Karpas-422 (cell line): ENCODE results near the gene OPCML. TPM values are rescaled to one million over a fixed set of nuclear protein-coding genes. Genes with fewer than 3 reads are reported as not detected.

Experiments used
- DNase-seq: peaks from one replicate; pipeline ENCODE4 v3.0.0-alpha.2; 2015
- H2AFZ ChIP-seq: fragments of 200-600 bp; sonication (generic); 2 replicates; pipeline ENCODE4 v1.6.1; 2014; ENCODE audit warnings: antibody characterized with exemption, low read length, mixed read lengths
- H3K27ac ChIP-seq: fragments of 200-600 bp; sonication (generic); 2 replicates; pipeline ENCODE4 v1.5.1; 2014; ENCODE audit warnings: mild to moderate bottlenecking, low read length, moderate library complexity
- H3K27me3 ChIP-seq: fragments of 200-600 bp; sonication (generic); 2 replicates; pipeline ENCODE4 v1.6.1; 2014; ENCODE audit warnings: low read length, mixed read lengths
- H3K36me3 ChIP-seq: fragments of 200-600 bp; sonication (generic); 2 replicates; pipeline ENCODE4 v1.6.1; 2014; ENCODE audit warnings: low read length, mixed read lengths; ENCODE audit not compliant: insufficient read depth
- H3K4me1 ChIP-seq: fragments of 200-600 bp; sonication (generic); 2 replicates; pipeline ENCODE4 v1.6.1; 2014; ENCODE audit warnings: mild to moderate bottlenecking, low read length, mixed read lengths
- H3K4me2 ChIP-seq: fragments of 200-600 bp; sonication (generic); 2 replicates; pipeline ENCODE4 v1.6.1; 2014; ENCODE audit warnings: low read length, low read depth, mild to moderate bottlenecking; ENCODE audit not compliant: poor library complexity, severe bottlenecking
- H3K4me3 ChIP-seq: fragments of 200-600 bp; sonication (generic); 2 replicates; pipeline ENCODE4 v1.5.1; 2014; ENCODE audit warnings: mild to moderate bottlenecking, antibody characterized with exemption, low read length, mixed read lengths
- H3K79me2 ChIP-seq: fragments of 200-600 bp; sonication (generic); 2 replicates; pipeline ENCODE4 v1.6.1; 2014; ENCODE audit warnings: mild to moderate bottlenecking, low read length, mixed read lengths
- H3K9ac ChIP-seq: fragments of 200-600 bp; sonication (generic); 2 replicates; pipeline ENCODE4 v1.6.0; 2014; ENCODE audit warnings: low read length
- H3K9me2 ChIP-seq: fragments of 200-600 bp; sonication (generic), shearing (Covaris generic); replicated peaks from 2 replicates; pipeline ENCODE4 v1.6.0; 2014; ENCODE audit warnings: mild to moderate bottlenecking, low read length, moderate library complexity; ENCODE audit not compliant: insufficient read depth
- H3K9me3 ChIP-seq: fragments of 300-700, 200-600 bp; sonication (generic); 2 replicates; pipeline ENCODE4 v1.6.1; 2014; ENCODE audit warnings: low read length, mixed read lengths
- H4K20me1 ChIP-seq: fragments of 200-600 bp; sonication (generic); 2 replicates; pipeline ENCODE4 v1.6.1; 2014; ENCODE audit warnings: mild to moderate bottlenecking, antibody characterized with exemption, low read length, low read depth; ENCODE audit not compliant: insufficient read depth
- total RNA-seq: library from RNA; depleted of rRNA; stranded (reverse); fragments of >200 nt; shearing (Covaris generic); gene quantifications from 2 replicates; pipeline ENCODE4 v1.2.3, GENCODE V29; 2014; ENCODE audit warnings: low replicate concordance

Gene OPCML
- total RNA-seq, 1 experiment from 2014 or later, result not detected

DNA sequence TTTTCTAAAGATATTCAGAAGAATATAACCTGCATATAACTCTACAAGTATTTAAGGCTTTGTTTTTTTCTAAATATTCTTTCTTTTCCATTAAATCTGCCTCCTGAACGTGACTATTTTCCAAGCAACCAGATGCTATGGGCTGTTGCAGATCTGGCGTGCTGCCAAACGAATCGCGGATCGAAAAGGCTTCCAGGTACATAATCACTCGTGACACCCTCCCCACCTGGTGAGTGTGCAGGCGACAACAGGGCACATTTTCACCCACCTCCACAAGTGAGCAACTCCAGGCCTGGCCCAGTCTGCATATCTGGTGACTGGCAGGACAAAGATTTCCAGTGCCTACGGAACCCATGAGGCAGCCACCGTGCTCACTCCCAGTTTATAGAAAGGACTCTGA, 660.1 kb downstream of the OPCML start:
- no peaks in the 10 kb centered on the region for H3K79me2 ChIP-seq
- H3K4me3 ChIP-seq, result no peak overlapping the region
- H4K20me1 ChIP-seq, result no peaks in the 10 kb centered on the region
- no peaks in the 10 kb centered on the region for H3K36me3 ChIP-seq
- no peaks in the 10 kb centered on the region for H3K4me1 ChIP-seq
- H3K9me3 ChIP-seq, result no peaks in the 10 kb centered on the region
- H2AFZ ChIP-seq, result no peak overlapping the region
- H3K4me2 ChIP-seq, result no peak overlapping the region
- H3K27ac ChIP-seq, result no peak overlapping the region
- no peaks in the 10 kb centered on the region for H3K27me3 ChIP-seq
- no peak for DNase-seq
- H3K9me2 ChIP-seq, result no peaks in the 10 kb centered on the region
- no peak overlapping the region for H3K9ac ChIP-seq

GRCh38 chr11:132866783-132867545, 665.3 kb downstream of the OPCML start:
- Histone ChIP-seq H3K79me2 (no peaks in the 10 kb centered on the region), H3K4me3 (no peak overlapping the region), H3K9me3 (no peaks in the 10 kb centered on the region), H3K36me3 (no peaks in the 10 kb centered on the region), H3K4me1 (no peaks in the 10 kb centered on the region), H3K27ac (no peak overlapping the region), H3K9me2 (no peaks in the 10 kb centered on the region), H2AFZ (no peak overlapping the region), H3K27me3 (no peaks in the 10 kb centered on the region), H4K20me1 (no peaks in the 10 kb centered on the region), H3K4me2 (no peak overlapping the region), H3K9ac (no peak overlapping the region)
- no peak for DNase-seq

- no peak for DNase-seq
- H3K9me3 ChIP-seq, result no peaks in the 10 kb centered on the region
- no peaks in the 10 kb centered on the region for H3K36me3 ChIP-seq
- no peaks in the 10 kb centered on the region for H4K20me1 ChIP-seq
- H3K4me3 ChIP-seq, result no peak overlapping the region
- H3K4me1 ChIP-seq, result no peaks in the 10 kb centered on the region
- H3K4me2 ChIP-seq, result no peak overlapping the region
- H3K27ac ChIP-seq, result no peak overlapping the region
- H2AFZ ChIP-seq, result no peak overlapping the region
- no peaks in the 10 kb centered on the region for H3K27me3 ChIP-seq
- no peak overlapping the region for H3K9ac ChIP-seq
- H3K79me2 ChIP-seq, result no peaks in the 10 kb centered on the region
- no peaks in the 10 kb centered on the region for H3K9me2 ChIP-seq
These were observed 666.7 kb downstream of the OPCML start for GRCh38 chr11:132865623-132866022.

DNA sequence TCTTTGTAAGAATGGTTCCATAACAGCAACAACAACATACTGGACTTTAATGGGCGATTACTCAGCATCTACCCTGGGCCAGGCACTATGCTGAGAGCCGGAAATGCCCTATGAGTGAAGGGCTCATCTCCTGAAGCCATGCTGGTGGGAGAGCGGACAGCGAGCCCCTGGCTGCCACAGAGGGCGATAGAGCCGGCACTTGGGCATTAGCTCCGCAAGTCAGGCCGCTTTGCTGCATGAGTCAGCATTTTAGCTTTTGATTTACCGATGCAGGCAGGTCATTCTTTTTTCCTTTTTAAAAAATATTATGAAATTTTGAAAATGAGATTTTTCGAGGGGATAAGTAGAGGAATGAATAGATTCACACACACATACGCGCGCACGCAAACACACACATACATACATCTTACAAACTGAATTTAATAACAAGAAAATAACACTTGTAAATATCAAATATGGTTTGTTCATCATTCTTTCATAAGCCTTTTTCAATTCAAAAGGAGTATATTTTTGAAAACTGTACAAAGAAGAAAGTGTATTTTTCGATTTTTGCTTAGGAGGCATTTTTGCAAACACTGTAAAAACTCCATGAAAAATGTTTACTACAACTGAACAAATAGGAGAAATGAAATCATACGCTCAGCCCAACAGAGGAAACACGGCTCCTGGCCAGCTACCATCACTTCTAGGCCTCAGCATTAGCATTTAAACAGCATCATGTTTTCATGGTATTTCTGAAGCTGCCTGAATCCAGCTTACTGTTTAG, 667.3 kb downstream of the OPCML start:
- Histone ChIP-seq H3K9ac (no peak overlapping the region), H3K27ac (no peak overlapping the region), H2AFZ (no peak overlapping the region), H3K36me3 (no peaks in the 10 kb centered on the region), H3K4me3 (no peak overlapping the region), H3K4me1 (no peaks in the 10 kb centered on the region), H3K79me2 (no peaks in the 10 kb centered on the region), H3K9me2 (no peaks in the 10 kb centered on the region), H4K20me1 (no peaks in the 10 kb centered on the region), H3K4me2 (no peak overlapping the region), H3K9me3 (no peaks in the 10 kb centered on the region), H3K27me3 (no peaks in the 10 kb centered on the region)
- no peak for DNase-seq

DNA sequence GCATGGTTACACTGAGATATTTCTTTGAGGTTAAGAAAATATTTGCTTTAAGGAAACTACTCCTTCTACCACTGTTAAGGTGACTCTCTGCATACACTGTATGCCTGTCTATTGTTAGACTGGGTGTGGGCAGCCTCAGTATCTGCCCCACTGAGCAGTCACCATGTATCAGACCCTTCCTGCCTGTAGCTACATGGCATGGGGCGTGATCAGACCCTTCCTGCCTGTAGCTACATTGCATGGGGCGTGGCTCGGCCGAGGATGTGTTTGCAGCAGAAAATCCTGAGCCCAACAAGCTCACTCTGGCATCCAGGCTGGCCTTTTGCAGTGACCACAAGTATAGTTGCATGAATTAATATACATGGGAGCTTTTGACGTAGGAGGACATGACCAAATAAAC, 669.4 kb downstream of the OPCML start:
- H3K9ac ChIP-seq, result no peak overlapping the region
- H3K27me3 ChIP-seq, result no peaks in the 10 kb centered on the region

DNA sequence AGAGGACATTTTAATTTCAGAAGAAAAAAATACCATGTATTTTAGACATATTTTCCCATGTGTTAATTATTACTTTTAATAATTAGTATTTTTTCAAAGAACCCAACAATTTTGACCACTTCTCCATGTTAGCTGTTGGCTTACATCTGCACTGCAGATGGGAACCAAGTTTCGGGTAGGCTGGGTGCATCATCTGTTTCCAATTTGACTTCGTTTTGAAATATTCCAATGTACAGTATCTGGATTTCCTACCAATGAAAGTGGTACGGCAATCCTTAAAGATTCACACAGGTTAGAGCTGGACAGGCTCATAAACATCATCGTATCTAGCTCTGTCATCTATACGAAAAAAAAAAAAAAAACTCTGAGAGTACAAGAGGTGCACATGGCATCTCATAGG, 670.2 kb downstream of the OPCML start:
- Histone ChIP-seq H2AFZ (no peak overlapping the region), H3K36me3 (no peaks in the 10 kb centered on the region), H3K4me3 (no peak overlapping the region), H4K20me1 (no peaks in the 10 kb centered on the region), H3K9ac (no peak overlapping the region), H3K9me2 (no peaks in the 10 kb centered on the region), H3K27ac (no peak overlapping the region), H3K27me3 (no peaks in the 10 kb centered on the region), H3K4me1 (no peaks in the 10 kb centered on the region), H3K79me2 (no peaks in the 10 kb centered on the region), H3K4me2 (no peak overlapping the region), H3K9me3 (no peaks in the 10 kb centered on the region)
- no peak for DNase-seq

More for the DNA sequence above, 669.4 kb downstream of the OPCML start:
- no peaks in the 10 kb centered on the region for H3K9me3 ChIP-seq
- H2AFZ ChIP-seq, result no peak overlapping the region
- no peak overlapping the region for H3K4me2 ChIP-seq
- H3K4me3 ChIP-seq, result no peak overlapping the region
- H3K9me2 ChIP-seq, result no peaks in the 10 kb centered on the region
- H3K79me2 ChIP-seq, result no peaks in the 10 kb centered on the region
- no peak for DNase-seq
- no peaks in the 10 kb centered on the region for H4K20me1 ChIP-seq
- no peak overlapping the region for H3K27ac ChIP-seq
- H3K4me1 ChIP-seq, result no peaks in the 10 kb centered on the region
- no peaks in the 10 kb centered on the region for H3K36me3 ChIP-seq

GRCh38 chr11:132859306-132859705, 673.0 kb downstream of the OPCML start:
- H2AFZ ChIP-seq, result no peak overlapping the region
- H3K27ac ChIP-seq, result no peak overlapping the region
- no peak overlapping the region for H3K4me2 ChIP-seq
- H3K4me1 ChIP-seq, result no peaks in the 10 kb centered on the region
- no peaks in the 10 kb centered on the region for H3K9me3 ChIP-seq
- H3K9ac ChIP-seq, result no peak overlapping the region
- no peaks in the 10 kb centered on the region for H3K27me3 ChIP-seq
- no peaks in the 10 kb centered on the region for H3K36me3 ChIP-seq
- H3K79me2 ChIP-seq, result no peaks in the 10 kb centered on the region
- H4K20me1 ChIP-seq, result no peaks in the 10 kb centered on the region
- no peak for DNase-seq
- H3K4me3 ChIP-seq, result no peak overlapping the region
- no peaks in the 10 kb centered on the region for H3K9me2 ChIP-seq

- Histone ChIP-seq H2AFZ (no peak overlapping the region), H3K4me2 (no peak overlapping the region), H3K4me1 (no peaks in the 10 kb centered on the region), H4K20me1 (no peaks in the 10 kb centered on the region), H3K9me2 (no peaks in the 10 kb centered on the region), H3K9me3 (no peaks in the 10 kb centered on the region), H3K36me3 (no peaks in the 10 kb centered on the region), H3K27me3 (no peaks in the 10 kb centered on the region), H3K79me2 (no peaks in the 10 kb centered on the region), H3K27ac (no peak overlapping the region), H3K9ac (no peak overlapping the region), H3K4me3 (no peak overlapping the region)
- DNase-seq, result no peak
These were observed 674.1 kb downstream of the OPCML start for GRCh38 chr11:132858223-132858622.
